ENCODE results near the gene SUZ12.
A peak's percentile ranks its signal among the peaks of the same experiment; 100 is the strongest.
"Not testable (repeated sequence)": the region's sequence is repeated elsewhere in the genome, so short reads cannot be mapped to it uniquely, and the experiment has no call there.

The SUZ12 gene

GRCh38 chr17:31936615-31937609, at the start of gene SUZ12:
SUZ12 (plus strand) TSS chr17:31937007; CDS start chr17:31937247, 240 bp downstream.
- not testable (repeated sequence) for H3K9me3 ChIP-seq (ENCODE audit: control insufficient read depth, low read length); H3K36me3 ChIP-seq (ENCODE audit: control insufficient read depth, insufficient read depth, low read length); H3K4me3 ChIP-seq (ENCODE audit: low read length); H3K27me3 ChIP-seq (ENCODE audit: control insufficient read depth, insufficient read depth, low read length); H3K4me1 ChIP-seq (ENCODE audit: control insufficient read depth, insufficient read depth, low read length)
- peak within 1 kb of the TSS; percentile 66 for H3K9ac ChIP-seq (ENCODE audit: low read length)

DNA sequence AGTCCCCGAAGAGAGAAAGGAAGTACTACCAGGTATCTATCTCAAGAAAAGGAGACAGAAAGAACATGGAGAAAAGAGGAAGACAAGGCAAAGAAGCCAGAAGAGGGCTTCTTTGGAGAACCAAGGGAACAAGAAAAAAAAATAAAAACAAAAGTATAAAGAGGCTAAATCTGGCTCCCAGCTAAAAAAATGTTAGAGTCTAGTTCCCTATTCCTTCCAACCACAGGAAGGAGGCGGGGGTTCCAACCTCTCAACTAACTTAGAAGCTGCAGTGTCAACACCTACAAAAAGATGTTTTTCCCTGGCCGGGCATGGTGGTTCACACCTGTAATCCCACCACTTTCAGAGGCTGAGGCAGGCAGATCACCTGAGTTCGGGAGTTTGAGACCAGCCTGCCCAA, 48.7 kb upstream of the SUZ12 start:
- Histone ChIP-seq H3K9ac (ENCODE audit: low read length) (no peak overlapping the region), H3K4me1 (ENCODE audit: control insufficient read depth, insufficient read depth, low read length) (no peaks in the 10 kb centered on the region), H3K27me3 (ENCODE audit: control insufficient read depth, insufficient read depth, low read length) (no peaks in the 10 kb centered on the region), H3K9me3 (ENCODE audit: control insufficient read depth, low read length) (no peaks in the 10 kb centered on the region), H3K36me3 (ENCODE audit: control insufficient read depth, insufficient read depth, low read length) (no peaks in the 10 kb centered on the region), H3K4me3 (ENCODE audit: low read length) (no peak overlapping the region)

DNA sequence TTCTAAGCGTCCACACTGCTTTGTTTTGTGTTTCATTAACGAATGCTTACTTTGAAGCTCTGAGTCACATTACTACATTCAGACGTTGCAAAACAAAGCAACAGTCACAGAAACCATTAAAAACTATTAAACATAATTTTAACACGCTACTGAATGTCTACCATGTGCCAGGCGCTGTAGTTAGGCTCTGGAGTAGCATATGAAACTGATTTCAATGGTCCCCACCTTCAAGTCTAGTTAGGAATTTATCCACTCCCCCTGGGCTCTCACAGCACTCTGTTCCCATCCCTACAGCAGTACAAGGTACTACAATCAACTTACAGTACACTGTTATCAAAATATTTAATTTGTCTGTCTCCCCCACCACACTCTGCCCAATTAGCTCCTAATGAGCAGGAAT, 35.9 kb upstream of the SUZ12 start:
- peak overlapping the region; percentile 83 for H3K9ac ChIP-seq (ENCODE audit: low read length)
- H3K36me3 ChIP-seq (ENCODE audit: control insufficient read depth, insufficient read depth, low read length): no peaks in the 10 kb centered on the region
- H3K4me3 ChIP-seq (ENCODE audit: low read length): peak overlapping the region; percentile 61
- H3K4me1 ChIP-seq (ENCODE audit: control insufficient read depth, insufficient read depth, low read length): peaks cover 4% of the 10 kb centered on the region
- H3K27me3 ChIP-seq (ENCODE audit: control insufficient read depth, insufficient read depth, low read length): no peaks in the 10 kb centered on the region
- no peaks in the 10 kb centered on the region for H3K9me3 ChIP-seq (ENCODE audit: control insufficient read depth, low read length)

- Histone ChIP-seq H3K4me1 (ENCODE audit: control insufficient read depth, insufficient read depth, low read length) (peaks cover 4% of the 10 kb centered on the region), H3K9me3 (ENCODE audit: control insufficient read depth, low read length) (no peaks in the 10 kb centered on the region), H3K36me3 (ENCODE audit: control insufficient read depth, insufficient read depth, low read length) (no peaks in the 10 kb centered on the region), H3K27me3 (ENCODE audit: control insufficient read depth, insufficient read depth, low read length) (no peaks in the 10 kb centered on the region), H3K4me3 (ENCODE audit: low read length) (no peak overlapping the region), H3K9ac (ENCODE audit: low read length) (no peak overlapping the region)
Measured at GRCh38 chr17:31902693-31903092, 34.1 kb upstream of the SUZ12 start.

DNA sequence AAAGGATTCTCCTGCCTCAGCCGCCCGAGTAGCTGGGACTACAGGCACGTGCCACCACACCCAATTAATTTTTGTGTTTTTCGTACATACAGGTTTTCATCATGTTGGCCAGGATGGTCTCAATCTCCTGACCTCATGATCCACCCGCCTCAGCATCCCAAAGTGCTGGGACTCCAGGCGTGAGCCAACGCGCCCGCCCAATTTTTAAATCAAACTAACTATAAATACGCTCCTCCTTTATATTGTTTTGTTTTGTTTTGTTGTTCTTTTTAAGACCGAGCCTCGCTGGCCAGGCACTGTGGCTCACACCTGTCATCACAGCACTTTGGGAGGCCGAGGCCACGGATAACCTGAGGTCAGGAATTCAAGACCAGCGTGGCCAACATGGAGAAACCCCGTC, 33.4 kb upstream of the SUZ12 start:
- peaks cover 4% of the 10 kb centered on the region for H3K4me1 ChIP-seq (ENCODE audit: control insufficient read depth, insufficient read depth, low read length)
- no peak overlapping the region for H3K4me3 ChIP-seq (ENCODE audit: low read length)

DNA sequence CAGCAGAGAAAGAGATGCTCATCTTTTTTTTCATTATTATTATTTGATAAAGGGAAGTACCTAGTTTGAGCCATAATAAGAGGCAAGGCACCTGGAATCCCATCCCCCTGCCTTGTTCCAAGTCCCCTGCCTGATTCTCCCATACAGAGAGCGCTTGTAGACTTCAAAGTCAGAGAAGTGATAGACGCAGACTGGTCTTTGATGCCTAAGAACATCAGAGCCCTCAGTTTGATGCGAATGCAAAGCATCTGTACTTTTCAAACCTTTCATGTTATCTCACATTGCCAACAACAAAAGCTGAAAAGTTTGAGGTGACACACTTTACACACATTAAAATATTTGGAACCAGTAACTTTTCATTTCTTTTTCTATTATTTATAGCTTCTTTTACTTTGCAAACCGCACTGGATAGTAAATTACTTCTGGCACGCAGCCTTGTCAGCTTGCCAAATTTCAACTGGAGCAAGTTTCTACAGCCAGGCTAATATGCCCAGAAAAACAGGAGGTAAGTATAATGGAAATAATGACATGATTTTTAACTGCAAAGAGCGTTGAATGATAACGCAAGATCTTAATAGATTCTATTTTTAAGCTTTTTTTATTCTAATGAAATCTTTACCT, 29.4 kb upstream of the SUZ12 start:
- Histone ChIP-seq H3K4me1 (ENCODE audit: control insufficient read depth, insufficient read depth, low read length) (no peaks in the 10 kb centered on the region), H3K4me3 (ENCODE audit: low read length) (no peak overlapping the region), H3K27me3 (ENCODE audit: control insufficient read depth, insufficient read depth, low read length) (no peaks in the 10 kb centered on the region), H3K9me3 (ENCODE audit: control insufficient read depth, low read length) (no peaks in the 10 kb centered on the region), H3K9ac (ENCODE audit: low read length) (no peak overlapping the region), H3K36me3 (ENCODE audit: control insufficient read depth, insufficient read depth, low read length) (no peaks in the 10 kb centered on the region)

More for the DNA sequence above, 33.4 kb upstream of the SUZ12 start:
- no peaks in the 10 kb centered on the region for H3K9me3 ChIP-seq (ENCODE audit: control insufficient read depth, low read length)
- H3K27me3 ChIP-seq (ENCODE audit: control insufficient read depth, insufficient read depth, low read length): no peaks in the 10 kb centered on the region
- H3K36me3 ChIP-seq (ENCODE audit: control insufficient read depth, insufficient read depth, low read length): no peaks in the 10 kb centered on the region
- no peak overlapping the region for H3K9ac ChIP-seq (ENCODE audit: low read length)

DNA sequence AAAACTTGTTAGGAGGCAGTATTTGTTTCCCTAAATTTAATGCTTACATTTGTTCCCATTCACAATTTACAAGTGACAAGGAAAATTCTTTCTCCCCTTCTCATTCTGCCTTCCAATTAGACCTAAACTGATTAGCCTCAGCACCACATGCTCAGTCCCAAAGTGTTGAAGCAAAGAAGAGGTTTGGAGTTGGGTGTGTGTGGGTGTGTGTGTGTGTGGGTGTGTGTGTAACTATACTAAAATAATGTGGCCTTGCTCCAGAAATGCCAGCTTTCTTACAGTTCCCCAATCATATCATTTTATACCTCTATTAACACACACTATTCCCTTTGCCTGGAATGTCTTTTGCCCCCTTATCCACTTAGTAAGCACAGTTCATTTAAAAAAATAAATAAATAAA, 28.4 kb upstream of the SUZ12 start:
- Histone ChIP-seq H3K36me3 (ENCODE audit: control insufficient read depth, insufficient read depth, low read length) (no peaks in the 10 kb centered on the region), H3K9me3 (ENCODE audit: control insufficient read depth, low read length) (no peaks in the 10 kb centered on the region), H3K9ac (ENCODE audit: low read length) (no peak overlapping the region), H3K4me3 (ENCODE audit: low read length) (no peak overlapping the region), H3K27me3 (ENCODE audit: control insufficient read depth, insufficient read depth, low read length) (no peaks in the 10 kb centered on the region), H3K4me1 (ENCODE audit: control insufficient read depth, insufficient read depth, low read length) (no peaks in the 10 kb centered on the region)

DNA sequence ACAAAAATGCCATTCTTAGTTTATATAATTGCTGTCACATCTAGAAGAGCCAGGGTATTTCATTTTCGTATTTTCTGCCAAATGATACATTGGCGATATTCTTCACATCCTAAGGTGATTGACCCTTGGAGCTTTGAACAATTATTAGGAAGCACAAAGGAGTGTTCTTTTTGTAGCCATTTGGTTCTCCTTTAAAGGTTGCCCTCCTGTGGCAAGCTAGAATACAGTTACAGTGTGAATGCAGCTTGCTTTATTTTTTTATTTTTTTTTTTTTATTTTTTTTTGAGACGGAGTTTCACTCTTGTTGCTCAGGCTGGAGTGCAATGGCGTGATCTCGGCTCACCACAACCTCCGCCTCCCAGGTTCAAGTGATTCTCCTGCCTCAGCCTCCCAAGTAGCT, 24.1 kb upstream of the SUZ12 start:
- H3K4me1 ChIP-seq (ENCODE audit: control insufficient read depth, insufficient read depth, low read length); H3K9me3 ChIP-seq (ENCODE audit: control insufficient read depth, low read length); H3K9ac ChIP-seq (ENCODE audit: low read length); H3K36me3 ChIP-seq (ENCODE audit: control insufficient read depth, insufficient read depth, low read length); H3K4me3 ChIP-seq (ENCODE audit: low read length): not testable (repeated sequence)
- peaks cover 14% of the 10 kb centered on the region for H3K27me3 ChIP-seq (ENCODE audit: control insufficient read depth, insufficient read depth, low read length)

DNA sequence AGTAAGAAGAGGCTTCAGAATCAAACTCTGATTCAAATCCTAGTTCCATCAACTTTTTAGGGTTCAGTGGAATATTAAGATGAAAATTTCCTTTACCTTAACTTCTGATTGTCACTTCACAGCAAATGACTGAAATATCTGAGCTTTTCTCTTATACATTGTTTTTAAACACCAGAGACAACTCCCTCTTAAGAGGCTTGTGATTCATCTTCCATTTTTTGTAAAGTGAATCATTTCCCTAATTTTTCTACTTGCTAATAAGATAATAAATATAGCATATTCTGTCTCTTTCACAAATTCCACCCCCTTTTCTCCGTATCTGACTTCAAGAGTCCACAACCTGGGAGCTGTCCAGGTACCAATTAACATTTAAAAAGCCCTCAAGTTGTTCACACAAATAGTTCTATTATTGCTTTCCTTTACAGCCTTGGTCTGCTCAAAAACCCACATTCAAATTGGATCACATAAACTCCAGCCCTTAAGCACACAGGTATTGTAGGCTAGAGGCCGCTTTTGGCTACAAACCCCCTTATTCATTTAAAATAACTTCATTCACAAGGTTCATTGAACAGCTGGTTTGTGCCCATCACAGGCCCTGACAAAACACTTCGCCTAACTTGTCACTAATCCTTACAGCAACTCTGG, 21.2 kb upstream of the SUZ12 start:
- Histone ChIP-seq H3K4me3 (ENCODE audit: low read length) (no peak overlapping the region), H3K9me3 (ENCODE audit: control insufficient read depth, low read length) (no peaks in the 10 kb centered on the region), H3K9ac (ENCODE audit: low read length) (no peak overlapping the region), H3K4me1 (ENCODE audit: control insufficient read depth, insufficient read depth, low read length) (no peaks in the 10 kb centered on the region), H3K36me3 (ENCODE audit: control insufficient read depth, insufficient read depth, low read length) (no peaks in the 10 kb centered on the region), H3K27me3 (ENCODE audit: control insufficient read depth, insufficient read depth, low read length) (peaks cover 15% of the 10 kb centered on the region)

DNA sequence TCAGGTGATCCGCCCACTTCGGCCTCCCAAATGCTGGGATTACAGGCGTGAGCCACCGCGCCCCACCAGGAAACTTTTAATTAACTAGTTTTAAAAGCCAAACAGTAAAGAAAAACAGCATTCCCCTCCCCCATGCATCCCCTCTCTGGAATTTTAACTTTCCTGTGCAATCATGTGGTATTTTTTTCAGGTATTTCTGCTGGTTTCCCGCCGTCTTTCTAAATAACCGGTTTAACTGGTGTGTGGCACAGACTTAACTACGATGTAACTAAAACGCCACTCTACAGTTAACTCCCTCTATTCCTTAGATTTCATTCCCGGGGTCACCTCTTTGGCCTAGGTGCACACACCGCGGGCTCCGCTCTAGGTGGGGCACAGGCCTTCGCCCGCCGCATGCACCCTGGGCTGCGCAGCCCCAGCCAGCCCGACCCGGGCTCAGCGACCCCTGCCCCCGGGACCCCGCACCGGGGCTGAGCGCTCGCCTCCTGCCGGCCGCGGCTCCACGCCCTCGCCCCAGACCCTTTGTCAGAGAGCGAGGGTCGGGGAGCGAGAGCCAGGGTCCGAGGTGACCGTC, 20.2 kb upstream of the SUZ12 start:
- H3K27me3 ChIP-seq (ENCODE audit: control insufficient read depth, insufficient read depth, low read length): peaks cover 15% of the 10 kb centered on the region

DNA sequence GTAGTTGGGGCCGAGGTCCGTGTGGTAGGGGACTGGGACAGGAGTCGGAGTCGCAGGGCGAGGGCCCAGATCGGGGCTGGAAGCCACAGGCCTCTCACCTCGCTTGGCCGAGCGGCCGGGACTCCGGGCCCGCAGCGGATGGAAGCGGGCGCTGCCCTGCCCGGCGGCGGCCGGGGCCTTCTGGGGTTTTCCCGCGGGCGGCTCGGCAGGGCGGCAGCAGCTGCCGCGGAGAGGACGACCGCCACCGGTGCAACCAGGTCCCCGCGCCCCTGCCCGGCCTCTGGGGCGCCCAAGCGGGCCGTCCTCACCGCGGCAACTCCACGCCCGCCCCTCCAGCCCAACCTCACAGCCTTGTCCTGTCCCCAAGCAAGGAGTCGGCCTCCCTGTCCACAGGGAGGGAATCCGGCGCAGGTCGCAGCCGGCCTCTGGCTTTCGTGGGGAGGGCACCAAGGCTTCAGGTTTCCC, 19.7 kb upstream of the SUZ12 start:
- no peak overlapping the region for H3K4me3 ChIP-seq (ENCODE audit: low read length)
- no peaks in the 10 kb centered on the region for H3K4me1 ChIP-seq (ENCODE audit: control insufficient read depth, insufficient read depth, low read length)

More for the DNA sequence above, 20.2 kb upstream of the SUZ12 start:
- H3K4me1 ChIP-seq (ENCODE audit: control insufficient read depth, insufficient read depth, low read length): no peaks in the 10 kb centered on the region
- H3K9ac ChIP-seq (ENCODE audit: low read length): no peak overlapping the region
- H3K36me3 ChIP-seq (ENCODE audit: control insufficient read depth, insufficient read depth, low read length): no peaks in the 10 kb centered on the region
- H3K4me3 ChIP-seq (ENCODE audit: low read length): no peak overlapping the region
- no peaks in the 10 kb centered on the region for H3K9me3 ChIP-seq (ENCODE audit: control insufficient read depth, low read length)

DNA sequence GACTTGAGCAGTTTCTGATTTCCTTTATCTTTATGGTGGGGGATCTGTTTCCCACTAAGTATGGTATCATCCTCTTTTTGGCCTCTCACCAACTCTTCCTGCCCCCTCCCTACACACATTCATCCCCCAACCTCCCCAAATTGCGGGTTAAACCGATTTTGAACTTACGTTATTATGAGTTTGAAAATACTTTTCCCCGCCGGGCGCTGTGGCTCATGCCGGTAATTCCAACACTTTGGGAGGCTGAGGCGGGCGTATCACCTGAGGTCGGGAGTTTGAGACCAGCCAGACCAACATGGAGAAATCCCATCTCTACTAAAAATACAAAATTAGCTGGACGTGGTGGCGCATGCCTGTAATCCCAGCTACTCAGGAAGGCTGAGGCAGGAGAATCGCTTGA, 19.1 kb upstream of the SUZ12 start:
- H3K4me3 ChIP-seq (ENCODE audit: low read length); H3K4me1 ChIP-seq (ENCODE audit: control insufficient read depth, insufficient read depth, low read length); H3K9me3 ChIP-seq (ENCODE audit: control insufficient read depth, low read length); H3K9ac ChIP-seq (ENCODE audit: low read length); H3K36me3 ChIP-seq (ENCODE audit: control insufficient read depth, insufficient read depth, low read length): not testable (repeated sequence)
- H3K27me3 ChIP-seq (ENCODE audit: control insufficient read depth, insufficient read depth, low read length): peaks cover 15% of the 10 kb centered on the region

More for the DNA sequence above, 19.7 kb upstream of the SUZ12 start:
- Histone ChIP-seq H3K9me3 (ENCODE audit: control insufficient read depth, low read length) (no peaks in the 10 kb centered on the region), H3K36me3 (ENCODE audit: control insufficient read depth, insufficient read depth, low read length) (no peaks in the 10 kb centered on the region), H3K9ac (ENCODE audit: low read length) (no peak overlapping the region), H3K27me3 (ENCODE audit: control insufficient read depth, insufficient read depth, low read length) (peaks cover 15% of the 10 kb centered on the region)

Measured in mucosa of stomach (tissue), 1 donor.